Endothelial cell of umbilical vein (primary cell): Measurements from ENCODE around the gene KRT23. TPM values are rescaled to one million over a fixed set of nuclear protein-coding genes. Genes with fewer than 3 reads are reported as not detected.
A peak's percentile ranks its signal among the peaks of the same experiment; 100 is the strongest.

Source experiments
- BruUV-seq: library from RNA; stranded (reverse); fragments of 400-500 nt; replicated peaks from 2 replicates; lab custom pipeline; 2021; lab: Mats Ljungman, UMichigan
- CTCF ChIA-PET: fragments of 300-600, 350-600 bp; sonication (Branson Sonifier 250); formaldehyde crosslinking; loops from one replicate; lab custom pipeline; 2021; ENCODE audit warnings: antibody characterized with exemption, inconsistent platforms; lab: Charles Lee
- POLR2A ChIA-PET: fragments of 300-600, 350-600 bp; sonication (Branson Sonifier 250); formaldehyde crosslinking; loops from one replicate; lab custom pipeline; 2021; ENCODE audit warnings: antibody characterized with exemption, inconsistent platforms; lab: Charles Lee
- DNase-seq: peaks from one replicate; pipeline ENCODE4 v3.0.0-alpha.2; 2011; ENCODE audit warnings: low read depth, low spot score
- FAIRE-seq: peaks from 2 replicates; lab custom pipeline; 2011; peaks lifted over from hg19 to GRCh38; lab: Jason Lieb, UNC
- H2AFZ ChIP-seq: 2 replicates; pipeline ENCODE4 v1.6.0; 2012; ENCODE audit warnings: low read depth, low read length, control low read depth, inconsistent platforms
- H3K27ac ChIP-seq: 2 replicates; pipeline ENCODE4 v1.5.1; 2011; ENCODE audit warnings: low read depth, mild to moderate bottlenecking, control low read depth, low read length, moderate library complexity; ENCODE audit not compliant: insufficient read depth
- H3K27me3 ChIP-seq, 2 experiments: 2 replicates each; pipeline versions ENCODE4 v1.6.0 to v1.6.1; 2011; ENCODE audit warnings: low read length in 2 of 2, mixed read lengths in 1 of 2; ENCODE audit not compliant: control insufficient read depth in 2 of 2, insufficient read depth in 2 of 2
- H3K36me3 ChIP-seq, 2 experiments: 2 replicates in 1 of 2; 3 replicates in 1 of 2; pipeline ENCODE4 v1.5.1; 2011; ENCODE audit warnings: low read length in 2 of 2, mild to moderate bottlenecking in 1 of 2, moderate library complexity in 1 of 2; ENCODE audit not compliant: control insufficient read depth in 2 of 2, insufficient read depth in 2 of 2; ENCODE audit errors: extremely low read depth in 1 of 2
- H3K4me1 ChIP-seq: 3 replicates; pipeline ENCODE4 v1.5.1; 2011; ENCODE audit warnings: mild to moderate bottlenecking, low read length; ENCODE audit not compliant: control insufficient read depth, insufficient read depth; ENCODE audit errors: extremely low read depth
- H3K4me2 ChIP-seq: 2 replicates; pipeline ENCODE4 v1.6.1; 2011; ENCODE audit warnings: low read length, control low read depth, mixed read lengths; ENCODE audit not compliant: insufficient read depth
- H3K4me3 ChIP-seq, 3 experiments: fragments of 200-600 bp in 1 of 3; sonication (generic), shearing (Covaris generic) in 1 of 3; replicated peaks in 1 of 3; 2 replicates each; pipeline ENCODE4 v1.5.1; 2011 to 2016; ENCODE audit warnings: control low read depth in 3 of 3, low read length in 3 of 3, mild to moderate bottlenecking in 2 of 3, inconsistent platforms in 1 of 3, low read depth in 1 of 3, moderate library complexity in 1 of 3; ENCODE audit not compliant: insufficient read depth in 1 of 3
- H3K79me2 ChIP-seq: 2 replicates; pipeline ENCODE4 v1.6.0; 2012; ENCODE audit warnings: low read length, inconsistent platforms; ENCODE audit not compliant: control insufficient read depth, insufficient read depth
- H3K9ac ChIP-seq: replicated peaks from 2 replicates; pipeline ENCODE3; 2011; ENCODE audit warnings: low read length, control low read depth; ENCODE audit not compliant: insufficient read depth; ENCODE audit errors: extremely low read depth
- H3K9me1 ChIP-seq: replicated peaks from 3 replicates; pipeline ENCODE4 v1.6.0; 2011; ENCODE audit warnings: mild to moderate bottlenecking, low read length; ENCODE audit not compliant: control insufficient read depth, insufficient read depth; ENCODE audit errors: extremely low read depth
- H3K9me3 ChIP-seq: replicated peaks from 2 replicates; pipeline ENCODE4 v1.5.1; 2012; ENCODE audit warnings: low read length, inconsistent platforms; ENCODE audit not compliant: control insufficient read depth, insufficient read depth
- H4K20me1 ChIP-seq: replicated peaks from 2 replicates; pipeline ENCODE3; 2011; ENCODE audit warnings: mild to moderate bottlenecking, low read length; ENCODE audit not compliant: control insufficient read depth, insufficient read depth; ENCODE audit errors: extremely low read depth
- CTCF ChIP-seq, 2 donors: IDR thresholded peaks; 1 replicate in 1 of 2; 2 replicates in 1 of 2; pipeline ENCODE4 v1.5.1; 2011; ENCODE audit warnings: low read length in 2 of 2, mild to moderate bottlenecking in 2 of 2, moderate library complexity in 2 of 2, control low read depth in 1 of 2, inconsistent platforms in 1 of 2, low read depth in 1 of 2; ENCODE audit not compliant: insufficient read depth in 1 of 2; ENCODE audit errors: extremely low read depth in 1 of 2
- FOS ChIP-seq: IDR thresholded peaks from 2 replicates; pipeline ENCODE4 v1.6.1; 2011; ENCODE audit warnings: mild to moderate bottlenecking, low read length, moderate library complexity, borderline replicate concordance; ENCODE audit not compliant: insufficient read depth
- GATA2 ChIP-seq: IDR thresholded peaks from 2 replicates; pipeline ENCODE4 v1.7.0; 2011; ENCODE audit warnings: low read depth, mild to moderate bottlenecking, moderate library complexity, mixed read lengths, low read length; ENCODE audit not compliant: insufficient read length, insufficient read depth
- JUN ChIP-seq: IDR thresholded peaks from 2 replicates; pipeline ENCODE4 v1.6.1; 2011; ENCODE audit warnings: borderline replicate concordance, low read depth; ENCODE audit not compliant: insufficient read length, insufficient read depth
- POLR2A ChIP-seq: IDR thresholded peaks from 2 replicates; pipeline ENCODE4 v1.6.1; 2012; ENCODE audit warnings: low read depth, mild to moderate bottlenecking, control low read depth, low read length
- POLR2AphosphoS5 ChIP-seq: IDR thresholded peaks from 2 replicates; pipeline ENCODE4 v1.6.1; 2012; ENCODE audit warnings: low read depth, mild to moderate bottlenecking, control low read depth, low read length, moderate library complexity; ENCODE audit not compliant: insufficient read depth
- dilution Hi-C: fragments of 300-500 bp; cut with MboI; formaldehyde crosslinking; loops from one replicate; pipeline ENCODE4 v1.15.0; 2019; ENCODE audit warnings: low sequenced_read_pairs; ENCODE audit not compliant: extremely low pct_ligation_motif_present
- intact Hi-C: fragments of 100-400 bp; cut with micrococcal nuclease; formaldehyde crosslinking; loops from one replicate; pipeline ENCODE4 v1.10.0; 2022
- polyA plus RNA-seq, 4 experiments: library from polyadenylated mRNA; depleted of rRNA in 3 of 4; stranded (reverse) in 3 of 4; unstranded in 1 of 4; fragments of >200 nt; gene quantifications; 2 replicates each; pipeline versions ENCODE4 v1.2.1 to v1.2.3, GENCODE V29; 2011 to 2012; ENCODE audit warnings: missing spikeins in 1 of 4
- total RNA-seq: library from RNA; stranded (reverse); gene quantifications from 2 replicates; pipeline ENCODE4 v1.2.3, GENCODE V29; 2021
- TF ChIP-seq, protein P1 (sequence below): IDR thresholded peaks from 2 replicates; pipeline ENCODE4 v1.6.1; 2011; ENCODE audit not compliant: insufficient read depth, insufficient read length

The KRT23 gene
- total and polyA plus RNA-seq, 2 donors (not counting 3 experiments of a cell fraction or from before 2014, with no cell fraction given), result not detected

DNA sequence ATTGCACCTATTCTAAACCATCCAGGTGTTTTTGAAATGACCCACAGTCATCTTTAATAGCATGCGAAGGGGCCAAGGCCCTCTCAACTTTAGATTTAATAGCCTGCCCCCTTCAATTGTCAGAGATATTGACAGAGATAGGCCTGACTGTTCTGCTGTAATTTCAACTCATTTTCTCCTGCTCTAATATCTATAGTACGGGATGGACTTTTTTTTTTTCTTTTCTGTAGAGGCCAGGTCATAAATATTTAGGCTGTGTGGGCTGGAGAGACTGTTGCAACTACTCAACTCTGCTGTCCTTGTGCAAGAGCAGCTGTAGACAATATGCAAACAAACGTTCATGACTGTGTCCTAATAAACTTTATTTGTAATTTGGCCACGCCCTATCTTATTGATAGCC lies 27.7 kb downstream of the KRT23 start:
- Histone ChIP-seq H3K9ac (no peak overlapping the region), H3K4me2 (no peak overlapping the region), H3K4me3 (no peak overlapping the region), H3K79me2 (no peaks in the 10 kb centered on the region), H3K9me1 (no peaks in the 10 kb centered on the region), H2AFZ (no peak overlapping the region), H3K27me3 (peaks cover 0 to 3% of the 10 kb centered on the region in 2 experiments), H3K4me1 (peaks cover 13% of the 10 kb centered on the region), H3K9me3 (no peaks in the 10 kb centered on the region), H4K20me1 (no peaks in the 10 kb centered on the region), H3K36me3 (no peaks in the 10 kb centered on the region), H3K27ac (no peak overlapping the region)
- no TSS peak for BruUV-seq
- intact Hi-C loops (loop anchor here (1.0 kb wide), 8 partner anchors 52 to 757 kb away; no protein-coding TSS in a partner anchor), dilution Hi-C loops (no loop called here)
- DNase-seq, result no peak
- TF ChIP-seq POLR2A (no peak), POLR2AphosphoS5 (no peak), GATA2 (no peak), CTCF (IDR thresholded peaks at IDR 0.05; ENCODE audit: extremely low read depth in 1 of 2, insufficient read depth in 1 of 2, low read depth in 1 of 2, low read length in 2 of 2) (no peak), JUN (no peak)
- CTCF ChIA-PET, result interaction anchor here (0.6 to 4.0 kb wide), 22 partner anchors 22 to 756 kb away, joined by 3 to 50 read pairs (median 3); partner anchors contain the start of gene KRT36
- POLR2A ChIA-PET, result no interaction called here
- no peak for FAIRE-seq

GRCh38 chr17:40909351-40909750 lies 28.1 kb downstream of the KRT23 start:
- dilution Hi-C loops, result no loop called here
- peaks cover 0 to 3% of the 10 kb centered on the region in 2 experiments for H3K27me3 ChIP-seq
- H3K36me3 ChIP-seq, result no peaks in the 10 kb centered on the region
- no peak for TF ChIP-seq GATA2
- TF ChIP-seq POLR2AphosphoS5, result no peak
- TF ChIP-seq CTCF (IDR thresholded peaks at IDR 0.05; ENCODE audit: extremely low read depth in 1 of 2, insufficient read depth in 1 of 2, low read depth in 1 of 2, low read length in 2 of 2), result peak; percentile 75 to 77
- TF ChIP-seq, protein P1, sequence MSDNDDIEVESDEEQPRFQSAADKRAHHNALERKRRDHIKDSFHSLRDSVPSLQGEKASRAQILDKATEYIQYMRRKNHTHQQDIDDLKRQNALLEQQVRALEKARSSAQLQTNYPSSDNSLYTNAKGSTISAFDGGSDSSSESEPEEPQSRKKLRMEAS, result no peak
- peak; percentile 91 for TF ChIP-seq FOS
- peak; percentile 83 for TF ChIP-seq JUN
- no peak overlapping the region for H3K4me2 ChIP-seq
- no peak overlapping the region for H3K4me3 ChIP-seq
- no peaks in the 10 kb centered on the region for H3K9me1 ChIP-seq
- peaks cover 13% of the 10 kb centered on the region for H3K4me1 ChIP-seq
- BruUV-seq, result no TSS peak
- no peak overlapping the region for H2AFZ ChIP-seq
- no peak overlapping the region for H3K9ac ChIP-seq
- ChIA-PET CTCF (interaction anchor here (0.6 to 4.0 kb wide), 22 partner anchors 21 to 757 kb away, joined by 3 to 50 read pairs (median 3); partner anchors contain the start of gene KRT36), POLR2A (no interaction called here)
- FAIRE-seq (peak; percentile 98), DNase-seq (peak; percentile 90)
- H3K79me2 ChIP-seq, result no peaks in the 10 kb centered on the region
- no peaks in the 10 kb centered on the region for H3K9me3 ChIP-seq
- intact Hi-C loops, result loop anchor here (1.0 kb wide), 8 partner anchors 52 to 757 kb away; no protein-coding TSS in a partner anchor
- no peaks in the 10 kb centered on the region for H4K20me1 ChIP-seq
- no peak overlapping the region for H3K27ac ChIP-seq
